ENCODE measurements around the gene VRK3.

DNA sequence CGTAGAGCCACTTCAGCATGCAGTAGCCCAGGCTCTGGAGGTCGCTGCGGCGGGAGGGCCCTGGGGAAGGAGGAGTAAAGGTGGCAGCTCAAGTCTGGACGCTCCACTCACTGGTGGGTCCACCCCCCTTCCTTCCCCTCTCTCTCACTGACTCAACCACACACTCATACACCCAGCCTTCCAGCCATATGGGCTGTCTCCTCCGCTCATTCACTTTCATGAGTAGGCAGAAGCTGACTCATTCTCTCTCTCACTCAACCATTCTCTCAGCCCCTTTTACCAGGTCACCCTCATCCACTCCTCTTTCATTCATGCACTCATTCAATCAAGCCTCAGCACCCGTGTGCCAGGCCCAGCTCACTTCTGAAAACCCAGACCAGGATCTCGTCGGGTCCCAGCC is 36.7 kb downstream of the VRK3 start:
- TF ChIP-seq, protein P1, sequence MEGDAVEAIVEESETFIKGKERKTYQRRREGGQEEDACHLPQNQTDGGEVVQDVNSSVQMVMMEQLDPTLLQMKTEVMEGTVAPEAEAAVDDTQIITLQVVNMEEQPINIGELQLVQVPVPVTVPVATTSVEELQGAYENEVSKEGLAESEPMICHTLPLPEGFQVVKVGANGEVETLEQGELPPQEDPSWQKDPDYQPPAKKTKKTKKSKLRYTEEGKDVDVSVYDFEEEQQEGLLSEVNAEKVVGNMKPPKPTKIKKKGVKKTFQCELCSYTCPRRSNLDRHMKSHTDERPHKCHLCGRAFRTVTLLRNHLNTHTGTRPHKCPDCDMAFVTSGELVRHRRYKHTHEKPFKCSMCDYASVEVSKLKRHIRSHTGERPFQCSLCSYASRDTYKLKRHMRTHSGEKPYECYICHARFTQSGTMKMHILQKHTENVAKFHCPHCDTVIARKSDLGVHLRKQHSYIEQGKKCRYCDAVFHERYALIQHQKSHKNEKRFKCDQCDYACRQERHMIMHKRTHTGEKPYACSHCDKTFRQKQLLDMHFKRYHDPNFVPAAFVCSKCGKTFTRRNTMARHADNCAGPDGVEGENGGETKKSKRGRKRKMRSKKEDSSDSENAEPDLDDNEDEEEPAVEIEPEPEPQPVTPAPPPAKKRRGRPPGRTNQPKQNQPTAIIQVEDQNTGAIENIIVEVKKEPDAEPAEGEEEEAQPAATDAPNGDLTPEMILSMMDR (IDR thresholded peaks at IDR 0.05): no peak
- TF ChIP-seq EZH2 (IDR thresholded peaks at IDR 0.05; ENCODE audit: borderline replicate concordance, insufficient read depth, low read depth, low read length, poor library complexity, severe bottlenecking): no peak
